Measurements from ENCODE around the gene KIF1B. TPM values are rescaled to one million over a fixed set of nuclear protein-coding genes. Genes with fewer than 3 reads are reported as not detected.
A peak's percentile ranks its signal among the peaks of the same experiment; 100 is the strongest.
"Not testable (repeated sequence)": the region's sequence is repeated elsewhere in the genome, so short reads cannot be mapped to it uniquely, and the experiment has no call there.

Gene KIF1B
- total RNA-seq, 1 experiment from 2014 or later = 21.9 TPM

DNA sequence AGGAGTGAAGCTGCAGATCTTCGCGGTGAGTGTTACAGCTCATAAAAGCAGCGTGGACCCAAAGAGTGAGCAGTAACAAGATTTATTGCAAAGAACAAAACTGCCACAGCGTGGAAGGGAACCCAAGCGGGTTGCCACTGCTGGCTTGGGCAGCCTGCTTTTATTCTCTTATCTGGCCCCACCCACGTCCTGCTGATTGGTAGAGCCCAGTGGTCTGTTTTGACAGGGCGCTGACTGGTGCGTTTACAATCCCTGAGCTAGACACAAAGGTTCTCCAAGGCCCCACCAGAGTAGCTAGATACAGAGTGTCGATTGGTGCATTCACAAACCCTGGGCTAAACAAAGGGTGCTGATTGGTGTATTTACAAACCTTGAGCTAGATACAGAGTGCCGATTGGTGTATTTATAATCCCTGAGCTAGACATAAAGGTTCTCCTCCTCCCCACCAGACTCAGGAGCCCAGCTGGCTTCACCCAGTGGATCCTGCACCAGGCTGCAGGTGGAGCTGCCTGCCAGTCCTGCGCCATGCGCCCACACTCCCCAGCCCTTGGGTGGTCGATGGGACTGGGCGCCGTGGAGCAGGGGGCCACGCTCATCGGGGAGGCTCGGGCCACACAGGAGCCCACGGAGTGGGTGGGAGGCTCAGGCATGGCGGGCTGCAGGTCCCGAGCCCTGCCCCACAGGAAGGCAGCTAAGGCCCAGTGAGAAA lies 215.6 kb downstream of the KIF1B start:
- not testable (repeated sequence) for DNase-seq (ENCODE audit: low read depth)

- not testable (repeated sequence) for DNase-seq (ENCODE audit: low read depth)
These were observed 216.1 kb downstream of the KIF1B start for GRCh38 chr1:10426535-10426848.

DNA sequence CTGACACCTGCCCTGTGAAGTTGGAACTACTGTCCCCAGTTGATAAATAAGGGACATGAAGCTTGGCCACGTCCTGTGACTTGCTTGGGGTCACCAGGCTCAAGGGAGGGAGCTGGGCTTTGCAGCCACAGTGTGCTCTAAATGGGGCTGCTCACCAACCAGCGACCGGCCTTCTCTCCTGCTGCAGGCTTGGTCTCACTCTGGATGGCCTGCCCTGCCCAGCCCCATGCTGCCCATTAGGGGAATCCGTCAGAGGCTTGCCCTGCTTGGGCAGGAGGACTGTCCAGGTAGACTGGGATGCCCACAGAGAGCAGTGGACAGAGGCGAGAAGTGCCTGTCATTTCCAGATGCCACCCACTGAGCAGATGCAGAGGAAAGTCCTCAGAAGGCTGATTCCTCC lies 218.6 kb downstream of the KIF1B start:
- no peak for DNase-seq (ENCODE audit: low read depth)

DNA sequence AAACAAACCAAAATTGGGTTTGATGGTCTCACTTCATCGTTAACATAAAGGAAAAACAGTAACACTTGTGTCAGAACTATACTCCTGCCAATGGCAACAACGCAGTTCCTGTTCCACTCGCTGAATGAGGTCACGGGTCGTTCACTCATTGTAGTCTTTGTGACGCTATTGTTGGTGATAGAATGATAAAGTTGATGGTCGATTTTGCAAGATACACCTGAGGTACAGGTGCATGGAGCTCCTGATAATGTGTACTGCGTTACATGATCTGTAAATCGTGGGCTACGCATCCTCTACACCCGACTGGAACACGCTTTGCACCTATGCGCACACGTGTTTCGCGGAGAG lies 219.5 kb downstream of the KIF1B start:
- peak; percentile 11 for DNase-seq (ENCODE audit: low read depth)

GRCh38 chr1:10430216-10431069 lies 220.1 kb downstream of the KIF1B start, which contains the start of gene CENPS:
Gene CENPS, plus strand, starts transcription at chr1:10430433. Its CDS starts 85 bp downstream, at chr1:10430518.
- DNase-seq (ENCODE audit: low read depth) = peak; percentile 92

Other genes with a start within 250 kb of the KIF1B start
- not detected in 2 replicates for gene RBP7, start 213.3 kb upstream of the KIF1B start, total RNA-seq (2014; rRNA removed; shearing (Covaris generic))
- gene UBE4B, start 177.6 kb upstream of the KIF1B start, total RNA-seq (2014; rRNA removed; shearing (Covaris generic)) = 34.4 and 38.8 TPM in 2 replicates
- gene PGD, start 188.5 kb downstream of the KIF1B start, total RNA-seq (2014; rRNA removed; shearing (Covaris generic)) = 78.7 and 82.7 TPM in 2 replicates
- gene CENPS, start 219.9 kb downstream of the KIF1B start, total RNA-seq (2014; rRNA removed; shearing (Covaris generic)) = 19.1 and 52.1 TPM in 2 replicates
- gene CORT, start 239.5 kb downstream of the KIF1B start, total RNA-seq (2014; rRNA removed; shearing (Covaris generic)) = 0.51 TPM in 1 of 2 replicates, not detected in the other